HL-60 (cell line): Measurements from ENCODE around the gene AGAP4.
"Not testable (repeated sequence)": the region's sequence is repeated elsewhere in the genome, so short reads cannot be mapped to it uniquely, and the experiment has no call there.

Experiments
- CTCF ChIP-seq: IDR thresholded peaks from one replicate; pipeline ENCODE4 v1.5.1; 2011; ENCODE audit warnings: low read length, control low read depth, inconsistent platforms; ENCODE audit not compliant: insufficient read depth
- POLR2AphosphoS5 ChIP-seq: IDR thresholded peaks from 2 replicates; pipeline ENCODE4 v1.6.1; 2012; ENCODE audit warnings: low read depth
- REST ChIP-seq: IDR thresholded peaks from 2 replicates; pipeline ENCODE4 v1.6.1; 2012; ENCODE audit warnings: low read depth; ENCODE audit not compliant: insufficient replicate concordance

GRCh38 chr10:45787212-45787741 is 60.0 kb downstream of the AGAP4 start:
- not testable (repeated sequence) for TF ChIP-seq CTCF, REST, POLR2AphosphoS5
